Esophagus muscularis mucosa (tissue), 4 donors: ENCODE data around the gene PACRG.

Experiments
- CTCF ChIP-seq, 3 experiments: fragments of 200-600 bp in 2 of 3; fragments of 450-650 bp in 1 of 3; sonication (generic) in 2 of 3; IDR thresholded peaks; one replicate each; pipeline ENCODE4 v1.5.1; 2017 to 2019; ENCODE audit warnings: antibody characterized with exemption in 3 of 3, mild to moderate bottlenecking in 2 of 3, moderate library complexity in 1 of 3
- EP300 ChIP-seq: sonication (generic); formaldehyde crosslinking; IDR thresholded peaks from one replicate; pipeline ENCODE4 v1.6.1; 2017; ENCODE audit warnings: antibody characterized with exemption
- POLR2A ChIP-seq: fragments of 450-650 bp; IDR thresholded peaks from one replicate; pipeline ENCODE4 v1.6.1; 2017; ENCODE audit warnings: antibody characterized with exemption, moderate library complexity, mild to moderate bottlenecking, low read depth
- POLR2AphosphoS5 ChIP-seq, 2 donors: sonication (generic); formaldehyde crosslinking; IDR thresholded peaks; one replicate each; pipeline ENCODE4 v1.6.1; 2017; ENCODE audit warnings: antibody characterized with exemption in 2 of 2

DNA sequence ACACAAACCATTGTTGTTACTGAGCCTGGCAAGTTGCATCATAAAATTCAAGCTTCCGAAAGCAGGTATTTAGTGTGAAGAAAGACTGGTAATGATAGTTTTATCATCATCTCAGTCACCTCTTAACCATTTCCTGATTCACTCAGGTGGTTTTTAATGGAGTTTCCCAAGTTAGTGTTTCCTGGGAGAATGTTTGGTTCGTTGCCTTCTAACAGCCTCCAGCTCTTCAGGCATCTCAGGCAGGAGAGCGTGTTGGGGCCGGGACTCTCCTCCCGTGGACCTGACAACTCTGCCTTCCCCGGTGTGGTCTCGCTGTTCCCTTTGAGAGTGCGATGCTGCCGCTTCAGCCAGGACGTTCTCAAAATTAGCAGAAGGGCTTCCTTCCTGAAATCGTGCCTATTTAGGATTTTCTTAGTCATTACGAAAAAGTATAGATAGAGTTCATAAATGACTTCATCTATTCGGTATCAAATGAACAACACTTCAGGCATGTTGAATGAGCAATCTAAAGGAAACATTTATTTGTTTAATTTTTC lies 581.8 kb downstream of the PACRG start:
- TF ChIP-seq CTCF (IDR thresholded peaks at IDR 0.05) (no peak), EP300 (no peak), POLR2A (no peak), POLR2AphosphoS5 (IDR thresholded peaks at IDR 0.05) (no peak)
